CD4-positive, alpha-beta T cell treated with Interleukin-2 at 100 ng/mL for 4 hours (primary cell): ENCODE data around the gene CD27.
"Not testable (repeated sequence)": the region's sequence is repeated elsewhere in the genome, so short reads cannot be mapped to it uniquely, and the experiment has no call there.

Experiments used
- DNase-seq: peaks from one replicate; pipeline ENCODE4 v3.0.0-alpha.2; 2020; ENCODE audit warnings: low spot score

The CD27 gene

GRCh38 chr12:6461401-6462233, 16.9 kb downstream of the CD27 start:
- peak; percentile 82 for DNase-seq

- DNase-seq: no peak
These were observed 17.7 kb downstream of the CD27 start for GRCh38 chr12:6462234-6462995.

GRCh38 chr12:6463216-6463615, 18.5 kb downstream of the CD27 start:
- DNase-seq: peak; percentile 45

GRCh38 chr12:6463858-6464257, 19.1 kb downstream of the CD27 start:
- no peak for DNase-seq

GRCh38 chr12:6464531-6464930, 19.8 kb downstream of the CD27 start:
- DNase-seq: no peak

GRCh38 chr12:6465467-6466183, 20.9 kb downstream of the CD27 start:
- peak; percentile 74 for DNase-seq

- DNase-seq: no peak
These were observed 21.4 kb downstream of the CD27 start for GRCh38 chr12:6466184-6466573.

GRCh38 chr12:6466751-6467150, 22.0 kb downstream of the CD27 start:
- DNase-seq: not testable (repeated sequence)

- DNase-seq: not testable (repeated sequence)
These were observed 23.0 kb downstream of the CD27 start for GRCh38 chr12:6467571-6468282.

- no peak for DNase-seq
These were observed 23.5 kb downstream of the CD27 start for GRCh38 chr12:6468283-6468575.

GRCh38 chr12:6469092-6469491, 24.3 kb downstream of the CD27 start:
- no peak for DNase-seq

- DNase-seq: no peak
These were observed 25.0 kb downstream of the CD27 start for GRCh38 chr12:6469609-6470374.

- DNase-seq: peak; percentile 97
These were observed 25.8 kb downstream of the CD27 start, which contains the start of gene VAMP1 for GRCh38 chr12:6470375-6471163. Gene VAMP1, minus strand, starts transcription at chr12:6470677. Its CDS starts 146 bp downstream, at chr12:6470531.

- DNase-seq: no peak
These were observed 27.2 kb downstream of the CD27 start for GRCh38 chr12:6471989-6472360.

GRCh38 chr12:6472491-6472890, 27.7 kb downstream of the CD27 start:
- no peak for DNase-seq

GRCh38 chr12:6475233-6475975, 30.6 kb downstream of the CD27 start:
- not testable (repeated sequence) for DNase-seq

GRCh38 chr12:6476489-6476888, 31.7 kb downstream of the CD27 start:
- no peak for DNase-seq

GRCh38 chr12:6477601-6478377, 33.0 kb downstream of the CD27 start:
- not testable (repeated sequence) for DNase-seq

GRCh38 chr12:6478416-6478815, 33.7 kb downstream of the CD27 start:
- DNase-seq: no peak
